GM12878 (cell line): ENCODE measurements around the gene CHMP1B. TPM values are rescaled to one million over a fixed set of nuclear protein-coding genes. Genes with fewer than 3 reads are reported as not detected.

Experiments used
- ATAC-seq: fragments of 200-7000 bp; cut with Tn5 transposase; 3 replicates; pipeline ENCODE4 v1.9.1; 2020; ENCODE audit warnings: mild to moderate bottlenecking, moderate library complexity
- BruUV-seq: library from RNA; stranded (reverse); fragments of 400-500 nt; replicated peaks from 2 replicates; lab custom pipeline; 2021; lab: Mats Ljungman, UMichigan
- CTCF ChIA-PET: fragments of 300-600 bp; sonication (Branson Sonifier 250); formaldehyde crosslinking; extraction: SDS; loops from one replicate; lab custom pipeline; 2021; ENCODE audit warnings: inconsistent platforms; lab: Yijun Ruan, JAX
- POLR2A ChIA-PET: fragments of 350-600 bp; formaldehyde crosslinking; extraction: SDS; loops from one replicate; lab custom pipeline; 2021; ENCODE audit warnings: inconsistent platforms; lab: Charles Lee
- RAD21 ChIA-PET: fragments of 300-600 bp; sonication (Branson Sonifier 250); formaldehyde crosslinking; loops from one replicate; lab custom pipeline; 2023; ENCODE audit warnings: antibody characterized with exemption; ENCODE audit not compliant: unreplicated experiment; lab: Charles Lee
- SMC1A ChIA-PET: fragments of 300-600 bp; sonication (Branson Sonifier 250); formaldehyde crosslinking; loops from one replicate; lab custom pipeline; 2023; ENCODE audit not compliant: unreplicated experiment, uncharacterized antibody; lab: Charles Lee
- DNase-seq: peaks from one replicate; pipeline ENCODE4 v3.0.0-alpha.2; 2011; ENCODE audit warnings: low read depth, low spot score
- FAIRE-seq: peaks from 3 replicates; lab custom pipeline; 2011; peaks lifted over from hg19 to GRCh38; lab: Jason Lieb, UNC
- H2AFZ ChIP-seq: 2 replicates; pipeline ENCODE4 v1.6.0; 2011; ENCODE audit warnings: low read depth, low read length, control low read depth; ENCODE audit not compliant: control insufficient read depth
- H3K27ac ChIP-seq: 2 replicates; pipeline ENCODE4 v1.5.1; 2011; ENCODE audit warnings: control low read depth; ENCODE audit not compliant: control insufficient read depth, insufficient read depth
- H3K27me3 ChIP-seq, 2 experiments: replicated peaks in 1 of 2; 2 replicates each; pipeline versions ENCODE4 v1.6.0 to v1.6.1; 2011; ENCODE audit warnings: low read length in 1 of 2; ENCODE audit not compliant: control insufficient read depth in 2 of 2, insufficient read depth in 2 of 2
- H3K36me3 ChIP-seq, 2 experiments: 2 replicates each; pipeline ENCODE4 v1.5.1; 2011; ENCODE audit warnings: low read length in 1 of 2; ENCODE audit not compliant: control insufficient read depth in 2 of 2, insufficient read depth in 2 of 2
- H3K4me1 ChIP-seq: 2 replicates; pipeline ENCODE4 v1.6.1; 2011; ENCODE audit warnings: mild to moderate bottlenecking, low read length, moderate library complexity, mixed read lengths; ENCODE audit not compliant: control insufficient read depth, insufficient read depth
- H3K4me2 ChIP-seq: 2 replicates; pipeline ENCODE4 v1.6.0; 2011; ENCODE audit warnings: control low read depth; ENCODE audit not compliant: control insufficient read depth, insufficient read depth
- H3K4me3 ChIP-seq: fragments of 200-600 bp; sonication (generic); 2 replicates; pipeline ENCODE4 v1.5.1; 2016
- H3K79me2 ChIP-seq: 2 replicates; pipeline ENCODE4 v1.6.0; 2011; ENCODE audit warnings: low read length; ENCODE audit not compliant: control insufficient read depth, insufficient read depth
- H3K9ac ChIP-seq: 2 replicates; pipeline ENCODE4 v1.8.0; 2011; ENCODE audit warnings: low read length, control low read depth, mixed read lengths; ENCODE audit not compliant: control insufficient read depth, insufficient read depth
- H3K9me3 ChIP-seq: replicated peaks from 3 replicates; pipeline ENCODE4 v1.5.1; 2011; ENCODE audit warnings: mild to moderate bottlenecking, low read length; ENCODE audit not compliant: control insufficient read depth, insufficient read depth
- H4K20me1 ChIP-seq: 2 replicates; pipeline ENCODE4 v1.6.0; 2011; ENCODE audit not compliant: control insufficient read depth, insufficient read depth
- MAX ChIP-seq: IDR thresholded peaks from 2 replicates; pipeline ENCODE4 v1.6.1; 2012; ENCODE audit warnings: low read depth, low read length, improper control_type of control experiment
- NFXL1 ChIP-seq: fragments of 450-650 bp; IDR thresholded peaks from 2 replicates; pipeline ENCODE4 v1.6.1; 2017; ENCODE audit warnings: antibody characterized with exemption, mild to moderate bottlenecking, borderline replicate concordance
- RELB ChIP-seq: fragments of 450-650 bp; IDR thresholded peaks from 2 replicates; pipeline ENCODE4 v1.6.1; 2017; ENCODE audit warnings: low read depth, mild to moderate bottlenecking, moderate library complexity
- RUNX3 ChIP-seq: IDR thresholded peaks from 2 replicates; pipeline ENCODE4 v1.6.1; 2012; ENCODE audit warnings: low read length, inconsistent platforms
- WGBS: methylation state at CpG from one replicate; pipeline ENCODE4 v1.1.6; 2016; ENCODE audit warnings: low lambda C conversion rate; ENCODE audit not compliant: insufficient replicate concordance, insufficient coverage; ENCODE audit errors: missing lambda C conversion rate; 5-methylcytosine and 5-hydroxymethylcytosine counted together
- in situ Hi-C: fragments of 300-500 bp; cut with MboI; formaldehyde crosslinking; loops from 9 replicates; pipeline ENCODE4 v1.14.3; 2018; ENCODE audit warnings: mixed read lengths
- intact Hi-C: fragments of 100-400 bp; cut with micrococcal nuclease; formaldehyde crosslinking; loops from one replicate; pipeline ENCODE4 v1.14.2; 2022; ENCODE audit not compliant: unreplicated experiment
- polyA plus RNA-seq, 11 experiments: library from polyadenylated mRNA; depleted of rRNA in 4 of 11; unstranded in 6 of 11; stranded (reverse) in 5 of 11; fragments of >200 nt; fragmentation: Nextera tagmentation in 4 of 11; fragmentation: Illumina TruSeq in 1 of 11; extraction: Ambion mirVana in 4 of 11; extraction: Trizol in 1 of 11; gene quantifications; 1 replicate in 1 of 11; 2 replicates in 10 of 11; pipeline versions ENCODE4 v1.2.1 to v1.2.3, GENCODE V29; 2011 to 2016; ENCODE audit warnings: inconsistent platforms in 2 of 11, missing spikeins in 2 of 11, low read depth in 1 of 11
- total RNA-seq, 4 experiments: library from RNA; depleted of rRNA in 3 of 4; stranded (reverse); fragments of >200 nt in 3 of 4; fragmentation: Illumina TruSeq in 1 of 4; extraction: Trizol in 1 of 4; gene quantifications; 2 replicates each; pipeline versions ENCODE4 v1.2.1 to v1.2.3, GENCODE V29; 2013 to 2021

CHMP1B gene
- total and polyA plus RNA-seq, 10 of the 15 experiments (the other 5 are each of a cell fraction or from before 2014, with no cell fraction given), result 8.5 to 24.0 (median 18.6) TPM

GRCh38 chr18:11883153-11883552 lies 31.9 kb downstream of the CHMP1B start (continued):
- TF ChIP-seq NFXL1 (no peak), RELB (peak; percentile 37; the same call in 1 of the 2 replicates)
- TF ChIP-seq, all 136 proteins: peak for 20

GRCh38 chr18:11884396-11885030 lies 33.3 kb downstream of the CHMP1B start:
- H3K4me3 ChIP-seq, result no peak overlapping the region
- peaks cover 6 to 9% of the 10 kb centered on the region in 2 experiments; a peak in 2 of 4 replicates for H3K36me3 ChIP-seq
- ATAC-seq (no peak), DNase-seq (no peak), FAIRE-seq (no peak)
- no peaks in the 10 kb centered on the region for H4K20me1 ChIP-seq
- intact Hi-C loops, result no loop called here
- SMC1A ChIA-PET, result no interaction called here
- BruUV-seq, result no TSS peak
- CTCF ChIA-PET, result interaction anchor here (0.6 to 1.0 kb wide), 3 partner anchors 8 to 508 kb away, joined by 3 to 4 read pairs (median 3); no protein-coding TSS in a partner anchor
- no peaks in the 10 kb centered on the region for H3K27me3 ChIP-seq
- no peaks in the 10 kb centered on the region for H3K79me2 ChIP-seq
- no peak overlapping the region for H2AFZ ChIP-seq
- H3K4me2 ChIP-seq, result no peak overlapping the region
- RAD21 ChIA-PET, result no interaction called here
- H3K27ac ChIP-seq, result no peak overlapping the region
- no peak for TF ChIP-seq MAX
- TF ChIP-seq RUNX3, result 0 out of 2 replicates have a peak, but pooled peaks have one; percentile 16
- 91% methylated on average over 11 of the region's 12 CpGs for WGBS
- POLR2A ChIA-PET, result no interaction called here
- peaks cover 19% of the 10 kb centered on the region for H3K4me1 ChIP-seq
- in situ Hi-C loops, result no loop called here
- no peaks in the 10 kb centered on the region for H3K9me3 ChIP-seq
- H3K9ac ChIP-seq, result no peak overlapping the region
